Aorta (tissue), 5 donors: ENCODE measurements around the gene ACADSB. TPM values are rescaled to one million over a fixed set of nuclear protein-coding genes. Genes with fewer than 3 reads are reported as not detected.

Experiments
- ATAC-seq: fragments of 200-7000 bp; cut with Tn5 transposase; one replicate; pipeline ENCODE4 v1.9.1; 2022; ENCODE audit warnings: moderate library complexity; ENCODE audit not compliant: low FRiP score
- DNase-seq, 2 donors: peaks; one replicate each; pipeline ENCODE4 v3.0.0-alpha.2; 2020
- H3K27ac ChIP-seq, 2 donors: one replicate each; pipeline ENCODE4 v1.5.1; 2013; ENCODE audit warnings: low read length in 2 of 2, mild to moderate bottlenecking in 2 of 2, moderate library complexity in 2 of 2, control low read depth in 1 of 2, inconsistent platforms in 1 of 2, low read depth in 1 of 2
- H3K27me3 ChIP-seq, 2 donors: one replicate each; pipeline ENCODE4 v1.6.1; 2013; ENCODE audit warnings: control low read depth in 1 of 2, low read length in 1 of 2, mild to moderate bottlenecking in 1 of 2, moderate library complexity in 1 of 2; ENCODE audit not compliant: insufficient read depth in 2 of 2, control insufficient read depth in 1 of 2
- H3K36me3 ChIP-seq, 2 donors: one replicate each; pipeline ENCODE4 v1.6.1; 2013; ENCODE audit warnings: control low read depth in 1 of 2, low read length in 1 of 2, mild to moderate bottlenecking in 1 of 2; ENCODE audit not compliant: insufficient read depth in 2 of 2, control insufficient read depth in 1 of 2
- H3K4me1 ChIP-seq, 2 donors: one replicate each; pipeline ENCODE4 v1.6.1; 2013; ENCODE audit warnings: low read length in 2 of 2, control low read depth in 1 of 2, mild to moderate bottlenecking in 1 of 2, moderate library complexity in 1 of 2; ENCODE audit not compliant: insufficient read depth in 2 of 2, control insufficient read depth in 1 of 2
- H3K4me3 ChIP-seq, 2 donors: one replicate each; pipeline ENCODE4 v1.5.1; 2013; ENCODE audit warnings: low read length in 2 of 2, control low read depth in 1 of 2, mild to moderate bottlenecking in 1 of 2
- H3K9me3 ChIP-seq: one replicate; pipeline ENCODE4 v1.6.1; 2013; ENCODE audit warnings: mild to moderate bottlenecking, low read length; ENCODE audit not compliant: control insufficient read depth
- WGBS, 2 donors: extraction: QIAGEN DNeasy Blood & Tissue Kit; methylation state at CpG; one replicate each; pipeline ENCODE4 v1.1.7; 2013; 5-methylcytosine and 5-hydroxymethylcytosine counted together
- intact Hi-C, 2 donors: fragments of 100-400 bp; cut with DNase I; formaldehyde crosslinking; loops; one replicate each; pipeline versions ENCODE4 v1.14.2 to v1.15.0; 2022
- polyA plus RNA-seq, 2 donors: library from polyadenylated mRNA; stranded (reverse); fragments of 200-250 nt; gene quantifications; one replicate each; pipeline ENCODE4 v1.2.3, GENCODE V29; 2013
- total RNA-seq, 2 donors: library from RNA; stranded (reverse); fragmentation: NEBNext Ultra II Directional; extraction: Animal tissue kit (Norgen Biotek cat#: 25700); gene quantifications; one replicate each; pipeline ENCODE4 v1.2.1, GENCODE V29; 2021
- donor health status: healthy with polysubstance abuse.
- donor health status: Bipolar disorder and iron deficiency.
- donor health status: DM: no; HTN: no; CAD: no.
- donor health status: DM: no; HTN: no; CAD: no.
- donor health status: DM: yes; HTN: yes; CAD: no.

Gene ACADSB
- total and polyA plus RNA-seq, 4 donors: 7.6 to 25.5 (median 14.0) TPM

- Histone ChIP-seq H3K27ac (no peak overlapping the region), H3K27me3 (no peaks in the 10 kb centered on the region), H3K9me3 (no peaks in the 10 kb centered on the region), H3K4me1 (no peaks in the 10 kb centered on the region), H3K36me3 (peaks cover 0 to 2% of the 10 kb centered on the region in 2 donors), H3K4me3 (no peak overlapping the region)
- WGBS, 2 donors: 81 to 82% methylated on average over 6 of the region's 6 CpGs
- ATAC-seq (no peak), DNase-seq (no peak)
- intact Hi-C loops: no loop called here
Measured at GRCh38 chr10:122998360-122998917, 10.4 kb upstream of the ACADSB start.

GRCh38 chr10:122998934-122999333 lies 9.9 kb upstream of the ACADSB start:
- intact Hi-C loops: no loop called here
- no peak for DNase-seq
- H3K36me3 ChIP-seq: peaks cover 0 to 2% of the 10 kb centered on the region in 2 donors
- H3K27ac ChIP-seq: no peak overlapping the region
- no peaks in the 10 kb centered on the region for H3K4me1 ChIP-seq
- no peaks in the 10 kb centered on the region for H3K27me3 ChIP-seq
- WGBS, 2 donors: 95 to 97% methylated on average over 3 of the region's 3 CpGs
- no peak overlapping the region for H3K4me3 ChIP-seq
- H3K9me3 ChIP-seq: no peaks in the 10 kb centered on the region
- ATAC-seq: no peak

- ATAC-seq: no peak
- Histone ChIP-seq H3K4me1 (no peaks in the 10 kb centered on the region), H3K27me3 (no peaks in the 10 kb centered on the region), H3K4me3 (no peak overlapping the region), H3K9me3 (no peaks in the 10 kb centered on the region), H3K27ac (no peak overlapping the region), H3K36me3 (peaks cover 0 to 2% of the 10 kb centered on the region in 2 donors)
- 81 to 83% methylated on average over 3 of the region's 3 CpGs for WGBS, 2 donors
- DNase-seq: no peak
- intact Hi-C loops: no loop called here
Measured at GRCh38 chr10:122999347-122999746, 9.5 kb upstream of the ACADSB start.

- H3K4me1 ChIP-seq: no peaks in the 10 kb centered on the region
- intact Hi-C loops: loop anchor here in 1 of 2 donors (10.0 kb wide), 1 partner anchor 155 kb away; the partner anchor contains the start of gene BUB3
- no peak overlapping the region for H3K27ac ChIP-seq
- no peaks in the 10 kb centered on the region for H3K27me3 ChIP-seq
- no peak overlapping the region for H3K4me3 ChIP-seq
- WGBS, 2 donors: 78 to 83% methylated on average over 3 of the region's 3 CpGs
- ATAC-seq: no peak
- H3K36me3 ChIP-seq: peaks cover 0 to 2% of the 10 kb centered on the region in 2 donors
- DNase-seq: no peak
- H3K9me3 ChIP-seq: no peaks in the 10 kb centered on the region
Measured at GRCh38 chr10:123000155-123000554, 8.7 kb upstream of the ACADSB start.

- H3K9me3 ChIP-seq: no peaks in the 10 kb centered on the region
- intact Hi-C loops: loop anchor here in 1 of 2 donors (10.0 kb wide), 1 partner anchor 153 kb away; the partner anchor contains the start of gene BUB3
Measured at GRCh38 chr10:123001370-123001769, 7.4 kb upstream of the ACADSB start.

GRCh38 chr10:123004298-123004697 lies 4.5 kb upstream of the ACADSB start:
- no peak overlapping the region for H3K27ac ChIP-seq
- 5 to 8% methylated on average over 2 of the region's 2 CpGs for WGBS, 2 donors
- H3K4me1 ChIP-seq: peaks cover 0 to 1% of the 10 kb centered on the region in 2 donors
- DNase-seq (no peak), ATAC-seq (no peak)
- H3K4me3 ChIP-seq: no peak overlapping the region
- no peaks in the 10 kb centered on the region for H3K36me3 ChIP-seq
- H3K27me3 ChIP-seq: no peaks in the 10 kb centered on the region
- intact Hi-C loops: loop anchor here in 1 of 2 donors (10.0 kb wide), 1 partner anchor 151 kb away; the partner anchor contains the start of gene BUB3
- H3K9me3 ChIP-seq: no peaks in the 10 kb centered on the region

More at GRCh38 chr10:123001370-123001769, 7.4 kb upstream of the ACADSB start:
- ATAC-seq: no peak
- H3K27ac ChIP-seq: no peak overlapping the region
- peaks cover 0 to 2% of the 10 kb centered on the region in 2 donors for H3K36me3 ChIP-seq
- no peaks in the 10 kb centered on the region for H3K4me1 ChIP-seq
- no peaks in the 10 kb centered on the region for H3K27me3 ChIP-seq
- H3K4me3 ChIP-seq: no peak overlapping the region
- DNase-seq: no peak
- 93 to 94% methylated on average over 2 of the region's 2 CpGs for WGBS, 2 donors

- 2 to 3% methylated on average over 30 of the region's 30 CpGs for WGBS, 2 donors
- ATAC-seq: no peak
Measured at GRCh38 chr10:123007558-123008354, 1.1 kb upstream of the ACADSB start.

GRCh38 chr10:123009105-123009820 lies 457 bp downstream of the ACADSB start:
- no peaks in the 10 kb centered on the region for H3K36me3 ChIP-seq
- WGBS, 2 donors: 0 to 1% methylated on average over 31 to 34 of the region's 34 CpGs
- peak; percentile 39 for ATAC-seq
- DNase-seq: peak; percentile 51 to 76
- peak overlapping the region; percentile 70 to 94 for H3K4me3 ChIP-seq
- peak overlapping the region in 1 of 2 donors; percentile 45 for H3K27ac ChIP-seq
- H3K27me3 ChIP-seq: no peaks in the 10 kb centered on the region
- intact Hi-C loops: loop anchor here in 1 of 2 donors (2.0 to 10.0 kb wide), 2 partner anchors 28 to 146 kb away; partner anchors contain the start of genes BUB3 and PSTK
- H3K9me3 ChIP-seq: no peaks in the 10 kb centered on the region
- H3K4me1 ChIP-seq: peaks cover 0 to 1% of the 10 kb centered on the region in 2 donors

More at GRCh38 chr10:123007558-123008354, 1.1 kb upstream of the ACADSB start:
- intact Hi-C loops: loop anchor here in 1 of 2 donors (2.0 to 10.0 kb wide), 2 partner anchors 27 to 147 kb away; partner anchors contain the start of genes BUB3 and PSTK
- peak overlapping the region; percentile 67 to 78 for H3K4me3 ChIP-seq
- H3K36me3 ChIP-seq: no peaks in the 10 kb centered on the region
- no peaks in the 10 kb centered on the region for H3K9me3 ChIP-seq
- H3K27me3 ChIP-seq: no peaks in the 10 kb centered on the region
- H3K27ac ChIP-seq: peak overlapping the region in 1 of 2 donors; percentile 83
- H3K4me1 ChIP-seq: peaks cover 0 to 1% of the 10 kb centered on the region in 2 donors
- peak in 1 of 2 donors; percentile 50 for DNase-seq
